HEK293 (cell line): ENCODE measurements around the gene RGS6.

Experiments
- CTCF ChIA-PET: fragments of 350-600 bp; formaldehyde crosslinking; extraction: SDS; loops from one replicate; lab custom pipeline; 2021; ENCODE audit warnings: antibody characterized with exemption; lab: Yijun Ruan, JAX
- POLR2A ChIA-PET: fragments of 300-600 bp; formaldehyde crosslinking; extraction: SDS; loops from one replicate; lab custom pipeline; 2020; ENCODE audit warnings: antibody characterized with exemption, inconsistent platforms; lab: Yijun Ruan, JAX
- H3K27ac ChIP-seq: fragments of 200-500 bp; sonication (Bioruptor generic); 2 replicates; pipeline ENCODE4 v1.5.1; 2014; ENCODE audit warnings: low read depth, low read length, control low read depth, inconsistent platforms; ENCODE audit errors: extremely low read depth
- H3K36me3 ChIP-seq, 2 experiments: fragments of 200-500 bp in 1 of 2; sonication (Bioruptor generic) in 1 of 2; 1 replicate in 1 of 2; 2 replicates in 1 of 2; pipeline ENCODE4 v1.5.1; 2014 to 2017; ENCODE audit warnings: inconsistent platforms in 2 of 2, low read length in 2 of 2; ENCODE audit not compliant: control insufficient read depth in 2 of 2, insufficient read depth in 1 of 2
- H3K4me1 ChIP-seq: fragments of 200-500 bp; sonication (Bioruptor generic); 2 replicates; pipeline ENCODE4 v1.5.1; 2014; ENCODE audit warnings: mild to moderate bottlenecking, low read length, inconsistent platforms; ENCODE audit not compliant: control insufficient read depth, insufficient read depth
- H3K4me3 ChIP-seq: 2 replicates; pipeline ENCODE4 v1.5.1; 2011; ENCODE audit warnings: low read depth, mild to moderate bottlenecking, control low read depth, low read length, moderate library complexity
- H3K9me3 ChIP-seq: fragments of 200-500 bp; sonication (Bioruptor generic); 2 replicates; pipeline ENCODE4 v1.5.1; 2014; ENCODE audit warnings: low read depth, low read length, inconsistent platforms; ENCODE audit not compliant: control insufficient read depth, insufficient read depth
- GLI4 ChIP-seq: fragments of 450-650 bp; formaldehyde crosslinking; IDR thresholded peaks from 2 replicates; pipeline ENCODE4 v1.5.1; 2016; ENCODE audit warnings: missing biosample characterization, missing genetic modification characterization
- KLF17 ChIP-seq: fragments of 450-650 bp; formaldehyde crosslinking; IDR thresholded peaks from 2 replicates; pipeline ENCODE4 v1.5.1; 2016; ENCODE audit warnings: missing biosample characterization, missing genetic modification characterization
- ZBTB10 ChIP-seq: fragments of 450-650 bp; formaldehyde crosslinking; IDR thresholded peaks from 2 replicates; pipeline ENCODE4 v1.5.1; 2016; ENCODE audit warnings: missing biosample characterization, missing genetic modification characterization
- ZNF138 ChIP-seq: fragments of 450-650 bp; formaldehyde crosslinking; IDR thresholded peaks from 2 replicates; pipeline ENCODE4 v1.5.1; 2016; ENCODE audit warnings: missing biosample characterization, missing genetic modification characterization, borderline replicate concordance
- ZNF19 ChIP-seq: fragments of 450-650 bp; formaldehyde crosslinking; IDR thresholded peaks from 2 replicates; pipeline ENCODE4; 2016; ENCODE audit warnings: missing biosample characterization, missing genetic modification characterization, low read depth
- ZNF2 ChIP-seq: fragments of 450-650 bp; formaldehyde crosslinking; IDR thresholded peaks from 2 replicates; pipeline ENCODE4 v1.5.1; 2016; ENCODE audit warnings: missing biosample characterization, missing genetic modification characterization
- ZNF214 ChIP-seq: fragments of 450-650 bp; formaldehyde crosslinking; IDR thresholded peaks from 2 replicates; pipeline ENCODE4 v1.5.1; 2017; ENCODE audit warnings: missing biosample characterization, mild to moderate bottlenecking, missing genetic modification characterization, borderline replicate concordance
- ZNF274 ChIP-seq, 2 experiments: fragments of 200-500 bp in 1 of 2; fragments of 450-650 bp in 1 of 2; sonication (Bioruptor generic) in 1 of 2; formaldehyde crosslinking in 1 of 2; IDR thresholded peaks; 2 replicates each; pipeline versions ENCODE4 v1.5.1 to v1.6.1; 2014 to 2016; ENCODE audit warnings: borderline replicate concordance in 1 of 2, inconsistent platforms in 1 of 2, low read length in 1 of 2, missing biosample characterization in 1 of 2, missing genetic modification characterization in 1 of 2
- ZNF335 ChIP-seq: fragments of 450-650 bp; formaldehyde crosslinking; conservative IDR thresholded peaks from 2 replicates; pipeline ENCODE4 v1.5.1; 2016; ENCODE audit warnings: missing biosample characterization, missing genetic modification characterization
- ZNF362 ChIP-seq: fragments of 450-650 bp; formaldehyde crosslinking; IDR thresholded peaks from 2 replicates; pipeline ENCODE4 v1.5.1; 2016; ENCODE audit warnings: missing biosample characterization, missing genetic modification characterization
- ZNF433 ChIP-seq: fragments of 450-650 bp; formaldehyde crosslinking; IDR thresholded peaks from 2 replicates; pipeline ENCODE4 v1.5.1; 2016; ENCODE audit warnings: missing biosample characterization, missing genetic modification characterization, low read depth
- ZNF521 ChIP-seq: fragments of 450-650 bp; formaldehyde crosslinking; IDR thresholded peaks from 2 replicates; pipeline ENCODE4 v1.5.1; 2017; ENCODE audit warnings: missing biosample characterization, mild to moderate bottlenecking, missing genetic modification characterization
- ZNF558 ChIP-seq: fragments of 450-650 bp; formaldehyde crosslinking; IDR thresholded peaks from 2 replicates; pipeline ENCODE4 v1.5.1; 2016; ENCODE audit warnings: missing biosample characterization, missing genetic modification characterization
- TF ChIP-seq, protein P1 (sequence below): fragments of 450-650 bp; formaldehyde crosslinking; IDR thresholded peaks from 2 replicates; pipeline ENCODE4 v1.5.1; 2017; ENCODE audit warnings: missing biosample characterization, missing genetic modification characterization
- TF ChIP-seq, protein P2 (sequence below): fragments of 450-650 bp; formaldehyde crosslinking; IDR thresholded peaks from 2 replicates; pipeline ENCODE4; 2016; ENCODE audit warnings: missing biosample characterization, missing genetic modification characterization

Gene RGS6

GRCh38 chr14:72196237-72197015, 264.2 kb downstream of the RGS6 start:
- CTCF ChIA-PET, result no interaction called here
- Histone ChIP-seq H3K4me3 (no peak overlapping the region), H3K36me3 (no peaks in the 10 kb centered on the region), H3K27ac (no peak overlapping the region), H3K9me3 (no peaks in the 10 kb centered on the region), H3K4me1 (no peaks in the 10 kb centered on the region)
- POLR2A ChIA-PET, result no interaction called here
- TF ChIP-seq ZNF214 (tag by site-specific recombination), result no peak
- no peak for TF ChIP-seq ZNF521 (tag by site-specific recombination)
- TF ChIP-seq ZNF335 (tag by site-specific recombination), result no peak
- no peak for TF ChIP-seq ZNF19
- no peak for TF ChIP-seq GLI4

DNA sequence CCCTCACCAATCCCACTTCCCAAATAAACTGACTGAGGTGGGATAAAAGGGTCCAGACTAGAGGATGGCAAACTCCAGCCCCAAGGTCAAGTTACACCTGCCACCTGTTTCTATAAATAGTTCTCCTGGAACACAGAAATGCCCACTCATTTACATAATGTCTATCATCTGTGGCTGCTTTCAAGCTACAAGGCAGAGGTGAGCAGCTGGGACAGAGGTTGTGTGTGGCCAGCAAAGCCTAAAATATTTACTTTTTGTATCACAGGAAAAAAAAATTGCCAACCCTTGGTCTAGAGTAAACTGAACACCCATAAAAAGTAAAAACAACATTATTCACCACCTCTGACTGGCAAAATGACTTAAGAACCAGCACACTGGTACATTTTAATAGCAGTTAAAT, 269.4 kb downstream of the RGS6 start:
- H3K9me3 ChIP-seq, result no peaks in the 10 kb centered on the region
- H3K36me3 ChIP-seq, result no peaks in the 10 kb centered on the region
- ChIA-PET POLR2A (no interaction called here), CTCF (no interaction called here)
- no peak overlapping the region for H3K4me3 ChIP-seq
- H3K4me1 ChIP-seq, result no peaks in the 10 kb centered on the region
- no peak overlapping the region for H3K27ac ChIP-seq
- TF ChIP-seq KLF17 (tag by site-specific recombination) (no peak), ZNF558 (tag by site-specific recombination) (no peak), ZNF521 (tag by site-specific recombination) (no peak), ZNF2 (tag by site-specific recombination) (no peak), ZNF362 (no peak), ZNF138 (tag by site-specific recombination) (no peak), ZBTB10 (tag by site-specific recombination) (no peak), ZNF274 (IDR thresholded peaks at IDR 0.05; ENCODE audit: low read length) (no peak), ZNF274 (tag by site-specific recombination; IDR thresholded peaks at IDR 0.05; ENCODE audit: borderline replicate concordance) (no peak), ZNF433 (no peak)
- TF ChIP-seq, protein P1, sequence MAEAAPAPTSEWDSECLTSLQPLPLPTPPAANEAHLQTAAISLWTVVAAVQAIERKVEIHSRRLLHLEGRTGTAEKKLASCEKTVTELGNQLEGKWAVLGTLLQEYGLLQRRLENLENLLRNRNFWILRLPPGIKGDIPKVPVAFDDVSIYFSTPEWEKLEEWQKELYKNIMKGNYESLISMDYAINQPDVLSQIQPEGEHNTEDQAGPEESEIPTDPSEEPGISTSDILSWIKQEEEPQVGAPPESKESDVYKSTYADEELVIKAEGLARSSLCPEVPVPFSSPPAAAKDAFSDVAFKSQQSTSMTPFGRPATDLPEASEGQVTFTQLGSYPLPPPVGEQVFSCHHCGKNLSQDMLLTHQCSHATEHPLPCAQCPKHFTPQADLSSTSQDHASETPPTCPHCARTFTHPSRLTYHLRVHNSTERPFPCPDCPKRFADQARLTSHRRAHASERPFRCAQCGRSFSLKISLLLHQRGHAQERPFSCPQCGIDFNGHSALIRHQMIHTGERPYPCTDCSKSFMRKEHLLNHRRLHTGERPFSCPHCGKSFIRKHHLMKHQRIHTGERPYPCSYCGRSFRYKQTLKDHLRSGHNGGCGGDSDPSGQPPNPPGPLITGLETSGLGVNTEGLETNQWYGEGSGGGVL (tag by site-specific recombination), result no peak
- TF ChIP-seq, protein P2, sequence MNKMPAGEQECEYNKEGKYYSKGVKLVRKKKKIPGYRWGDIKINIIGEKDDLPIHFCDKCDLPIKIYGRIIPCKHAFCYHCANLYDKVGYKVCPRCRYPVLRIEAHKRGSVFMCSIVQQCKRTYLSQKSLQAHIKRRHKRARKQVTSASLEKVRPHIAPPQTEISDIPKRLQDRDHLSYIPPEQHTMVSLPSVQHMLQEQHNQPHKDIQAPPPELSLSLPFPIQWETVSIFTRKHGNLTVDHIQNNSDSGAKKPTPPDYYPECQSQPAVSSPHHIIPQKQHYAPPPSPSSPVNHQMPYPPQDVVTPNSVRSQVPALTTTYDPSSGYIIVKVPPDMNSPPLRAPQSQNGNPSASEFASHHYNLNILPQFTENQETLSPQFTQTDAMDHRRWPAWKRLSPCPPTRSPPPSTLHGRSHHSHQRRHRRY (tag by site-specific recombination), result no peak
